ENCODE results near the gene APOBEC2. TPM values are rescaled to one million over a fixed set of nuclear protein-coding genes. Genes with fewer than 3 reads are reported as not detected.

Gene APOBEC2
- total and polyA plus RNA-seq, 2 of the 13 experiments (the other 11 are each of a cell fraction or from before 2014, with no cell fraction given): 0.09 TPM; not detected in 1

- TF ChIP-seq CSRNP1 (CRISPR knock-in tag; IDR thresholded peaks at IDR 0.05) (no peak), CTCF (CRISPR knock-in tag; IDR thresholded peaks at IDR 0.05) (no peak), SRSF1 (optimal IDR thresholded peaks at IDR 0.05; ENCODE audit: low read depth, low read length) (peak; percentile 6), ZC3H4 (CRISPR knock-in tag; IDR thresholded peaks at IDR 0.05; ENCODE audit: borderline replicate concordance) (no peak), ZFP62 (CRISPR knock-in tag; IDR thresholded peaks at IDR 0.05) (no peak), THAP9 (CRISPR knock-in tag; IDR thresholded peaks at IDR 0.05; ENCODE audit: borderline replicate concordance) (peak; percentile 99), KDM2A (CRISPR knock-in tag; IDR thresholded peaks at IDR 0.05; ENCODE audit: borderline replicate concordance, low read depth) (no peak), MZF1 (CRISPR knock-in tag; IDR thresholded peaks at IDR 0.05; ENCODE audit: borderline replicate concordance) (no peak), POLR2AphosphoS5 (IDR thresholded peaks at IDR 0.05; ENCODE audit: low read depth, low read length) (peak; percentile 58), CC2D1A (CRISPR knock-in tag; IDR thresholded peaks at IDR 0.05) (no peak), MEIS1 (CRISPR knock-in tag; IDR thresholded peaks at IDR 0.05; ENCODE audit: borderline replicate concordance) (no peak), DPF2 (CRISPR knock-in tag; IDR thresholded peaks at IDR 0.05; ENCODE audit: borderline replicate concordance, low read depth) (0 out of 2 replicates have a peak, but pooled peaks have one; percentile 6), THAP11 (CRISPR knock-in tag; IDR thresholded peaks at IDR 0.05) (peak; percentile 29), TAF1 (CRISPR knock-in tag; IDR thresholded peaks at IDR 0.05) (peak; percentile 56; the same call in 1 of the 2 replicates), MBNL3 (CRISPR knock-in tag; conservative IDR thresholded peaks at IDR 0.05) (no peak), ATF6 (CRISPR knock-in tag; conservative IDR thresholded peaks at IDR 0.05) (peak; percentile 45; the same call in 1 of the 2 replicates), TBX3 (IDR thresholded peaks at IDR 0.05; ENCODE audit: borderline replicate concordance) (no peak), THAP7 (CRISPR knock-in tag; IDR thresholded peaks at IDR 0.05) (peak; percentile 50; the same call in 1 of the 2 replicates), TRIM24 (CRISPR knock-in tag; IDR thresholded peaks at IDR 0.05) (no peak), ZFP37 (CRISPR knock-in tag; IDR thresholded peaks at IDR 0.05; ENCODE audit: borderline replicate concordance) (no peak)
Observed at GRCh38 chr6:41072836-41073202, 19.8 kb downstream of the APOBEC2 start, which contains the start of gene NFYA (continued).
